Body of pancreas (tissue), 4 donors: ENCODE results near the gene ADM2. TPM values are rescaled to one million over a fixed set of nuclear protein-coding genes. Genes with fewer than 3 reads are reported as not detected.
A peak's percentile ranks its signal among the peaks of the same experiment; 100 is the strongest.

ENCODE experiments used
- ATAC-seq: fragments of 150-250 bp; one replicate; pipeline ENCODE4 v1.9.1; 2016
- DNase-seq, 4 donors: peaks; one replicate each; pipeline ENCODE4 v3.0.0-alpha.2; 2019
- H3K27ac ChIP-seq, 4 donors: fragments of 200-600 bp; sonication (generic); 1 replicate in 3 of 4; 2 replicates in 1 of 4; pipeline versions ENCODE4 v1.5.1 to v1.6.1; 2016 to 2019; ENCODE audit warnings: mild to moderate bottlenecking in 1 of 4, mixed read lengths in 1 of 4, moderate library complexity in 1 of 4
- H3K27me3 ChIP-seq, 2 donors: fragments of 200-600 bp; sonication (generic); one replicate each; pipeline ENCODE4 v1.6.0; 2016; ENCODE audit warnings: mild to moderate bottlenecking in 1 of 2
- H3K36me3 ChIP-seq, 2 donors: fragments of 200-600 bp; sonication (generic); replicated peaks in 1 of 2; 2 replicates each; pipeline ENCODE4 v1.5.1; 2016; ENCODE audit warnings: low read depth in 2 of 2; ENCODE audit not compliant: insufficient read depth in 1 of 2
- H3K4me1 ChIP-seq: fragments of 200-600 bp; sonication (generic); one replicate; pipeline ENCODE4 v1.6.0; 2016
- H3K4me3 ChIP-seq, 2 donors: fragments of 200-600 bp; sonication (generic); 1 replicate in 1 of 2; 2 replicates in 1 of 2; pipeline ENCODE4 v1.5.1; 2016 to 2019
- H3K9me3 ChIP-seq, 3 donors: fragments of 200-600 bp; sonication (generic); 1 replicate in 2 of 3; 2 replicates in 1 of 3; pipeline ENCODE4 v1.5.1; 2016
- CTCF ChIP-seq, 7 experiments: fragments of 450-650 bp in 4 of 7; fragments of 200-600 bp in 3 of 7; sonication (generic) in 3 of 7; IDR thresholded peaks; one replicate each; pipeline ENCODE4 v1.5.1; 2016 to 2019; ENCODE audit warnings: antibody characterized with exemption in 7 of 7
- POLR2A ChIP-seq, 3 donors: fragments of 450-650 bp; IDR thresholded peaks; one replicate each; pipeline ENCODE4 v1.6.1; 2016; ENCODE audit warnings: antibody characterized with exemption in 3 of 3, mild to moderate bottlenecking in 2 of 3
- WGBS, 2 donors: methylation state at CpG; one replicate each; pipeline ENCODE4 v1.1.5; 2017; 5-methylcytosine and 5-hydroxymethylcytosine counted together
- intact Hi-C: fragments of 100-400 bp; cut with DNase I; formaldehyde crosslinking; loops from one replicate; pipeline ENCODE4 v1.15.1; 2023
- total RNA-seq, 2 donors: library from RNA; depleted of rRNA; stranded (reverse); fragments of >200 nt; gene quantifications; one replicate each; pipeline ENCODE4 v1.1.0, GENCODE V29; 2016

ADM2 gene
- total RNA-seq, 2 donors from 2014 or later: 7.3 to 8.2 TPM

- no peaks in the 10 kb centered on the region for H3K9me3 ChIP-seq
- no peaks in the 10 kb centered on the region for H3K27me3 ChIP-seq
- 86 to 96% methylated on average over 5 to 15 of the region's 22 CpGs for WGBS, 2 donors
- no peak overlapping the region for H3K27ac ChIP-seq
- peaks cover 0 to 12% of the 10 kb centered on the region in 2 donors for H3K36me3 ChIP-seq
- intact Hi-C loops: no loop called here
- peaks cover 33% of the 10 kb centered on the region for H3K4me1 ChIP-seq
- no peak for TF ChIP-seq CTCF (IDR thresholded peaks at IDR 0.05)
- TF ChIP-seq POLR2A (IDR thresholded peaks at IDR 0.05): no peak
- H3K4me3 ChIP-seq: no peak overlapping the region
- no peak for ATAC-seq
- no peak for DNase-seq
These were observed 41.6 kb downstream of the ADM2 start for GRCh38 chr22:50522806-50523438.

GRCh38 chr22:50523458-50523805, 42.1 kb downstream of the ADM2 start:
- Histone ChIP-seq H3K4me3 (no peak overlapping the region), H3K27me3 (no peaks in the 10 kb centered on the region), H3K4me1 (peaks cover 33% of the 10 kb centered on the region), H3K36me3 (peaks cover 0 to 12% of the 10 kb centered on the region in 2 donors), H3K9me3 (no peaks in the 10 kb centered on the region), H3K27ac (no peak overlapping the region)
- DNase-seq (no peak), ATAC-seq (no peak)
- TF ChIP-seq POLR2A (IDR thresholded peaks at IDR 0.05) (no peak), CTCF (IDR thresholded peaks at IDR 0.05) (no peak)
- intact Hi-C loops: no loop called here
- WGBS, 2 donors: 91 to 92% methylated on average over 8 to 16 of the region's 16 CpGs

GRCh38 chr22:50523806-50524675, 42.7 kb downstream of the ADM2 start:
- H3K27ac ChIP-seq: peak overlapping the region in 1 of 4 donors; percentile 92
- ATAC-seq (no peak), DNase-seq (no peak)
- H3K36me3 ChIP-seq: peaks cover 0 to 10% of the 10 kb centered on the region in 2 donors
- no peaks in the 10 kb centered on the region for H3K9me3 ChIP-seq
- intact Hi-C loops: no loop called here
- TF ChIP-seq CTCF (IDR thresholded peaks at IDR 0.05) (no peak), POLR2A (IDR thresholded peaks at IDR 0.05) (no peak)
- no peak overlapping the region for H3K4me3 ChIP-seq
- WGBS, 2 donors: 75 to 80% methylated on average over 7 to 21 of the region's 25 CpGs
- H3K27me3 ChIP-seq: no peaks in the 10 kb centered on the region
- peaks cover 33% of the 10 kb centered on the region for H3K4me1 ChIP-seq

- DNase-seq: no peak
- Histone ChIP-seq H3K27ac (peak overlapping the region; percentile 89 to 97 (median 92)), H3K4me1 (peaks cover 36% of the 10 kb centered on the region), H3K9me3 (no peaks in the 10 kb centered on the region), H3K27me3 (peaks cover 0 to under 1% of the 10 kb centered on the region in 2 donors), H3K36me3 (peaks cover 0 to 7% of the 10 kb centered on the region in 2 donors), H3K4me3 (peak overlapping the region in 1 of 2 donors; percentile 59)
- 5 to 11% methylated on average over 13 to 19 of the region's 19 CpGs for WGBS, 2 donors
- TF ChIP-seq CTCF (IDR thresholded peaks at IDR 0.05) (no peak), POLR2A (IDR thresholded peaks at IDR 0.05) (no peak)
- intact Hi-C loops: no loop called here
- ATAC-seq: no peak
These were observed 43.3 kb downstream of the ADM2 start for GRCh38 chr22:50524676-50525103.
